ENCODE data around the gene CFAP161. TPM values are rescaled to one million over a fixed set of nuclear protein-coding genes. Genes with fewer than 3 reads are reported as not detected.

Gene CFAP161
- total and polyA plus RNA-seq, 9 donors = 0.15 to 6.0 (median 0.58) TPM; not detected in 1

GRCh38 chr15:81087066-81087465, 47.0 kb upstream of the CFAP161 start:
- TF ChIP-seq POLR2A (IDR thresholded peaks at IDR 0.05) = no peak
- no peak for TF ChIP-seq EP300 (IDR thresholded peaks at IDR 0.05)
- no peak for TF ChIP-seq CTCF (IDR thresholded peaks at IDR 0.05)
- intact Hi-C loops (cut with DNase I) = no loop called here
- DNase-seq = no peak
- no peak overlapping the region for H3K27ac ChIP-seq
- H3K27me3 ChIP-seq = no peaks in the 10 kb centered on the region
- H3K9me3 ChIP-seq = no peaks in the 10 kb centered on the region
- 21 to 46% (median 25%) methylated on average over 5 of the region's 5 CpGs for WGBS, 3 donors
- no peaks in the 10 kb centered on the region for H3K36me3 ChIP-seq
- no peaks in the 10 kb centered on the region for H3K4me1 ChIP-seq (ENCODE audit: insufficient read depth)
- no peak overlapping the region for H3K4me3 ChIP-seq

- 16 to 21% (median 18%) methylated on average over 1 of the region's 1 CpG for WGBS, 3 donors
- intact Hi-C loops (cut with DNase I) = no loop called here
- Histone ChIP-seq H3K27me3 (no peaks in the 10 kb centered on the region), H3K4me1 (ENCODE audit: insufficient read depth) (no peaks in the 10 kb centered on the region), H3K27ac (no peak overlapping the region), H3K9me3 (no peaks in the 10 kb centered on the region), H3K4me3 (no peak overlapping the region), H3K36me3 (no peaks in the 10 kb centered on the region)
- DNase-seq = no peak
- TF ChIP-seq EP300 (IDR thresholded peaks at IDR 0.05) (no peak), POLR2A (IDR thresholded peaks at IDR 0.05) (no peak), CTCF (IDR thresholded peaks at IDR 0.05) (no peak)
Observed at GRCh38 chr15:81087694-81088093, 46.4 kb upstream of the CFAP161 start.

GRCh38 chr15:81088470-81089013, 45.5 kb upstream of the CFAP161 start:
- no peaks in the 10 kb centered on the region for H3K4me1 ChIP-seq (ENCODE audit: insufficient read depth)
- H3K9me3 ChIP-seq = no peaks in the 10 kb centered on the region
- H3K27me3 ChIP-seq = no peaks in the 10 kb centered on the region
- H3K27ac ChIP-seq = no peak overlapping the region
- intact Hi-C loops (cut with DNase I) = no loop called here
- H3K4me3 ChIP-seq = no peak overlapping the region
- TF ChIP-seq POLR2A (IDR thresholded peaks at IDR 0.05) = no peak
- TF ChIP-seq CTCF (IDR thresholded peaks at IDR 0.05) = no peak
- no peak for TF ChIP-seq EP300 (IDR thresholded peaks at IDR 0.05)
- H3K36me3 ChIP-seq = no peaks in the 10 kb centered on the region
- no peak for DNase-seq
- WGBS, 3 donors = 32 to 36% (median 33%) methylated on average over 5 of the region's 5 CpGs

GRCh38 chr15:81091889-81092558, 42.0 kb upstream of the CFAP161 start:
- intact Hi-C loops (cut with DNase I) = no loop called here
- no peaks in the 10 kb centered on the region for H3K4me1 ChIP-seq (ENCODE audit: insufficient read depth)
- no peaks in the 10 kb centered on the region for H3K36me3 ChIP-seq
- DNase-seq = peak in 4 of 5 donors; percentile 20 to 29 (median 24)
- TF ChIP-seq EP300 (IDR thresholded peaks at IDR 0.05) (no peak), POLR2A (IDR thresholded peaks at IDR 0.05) (no peak), CTCF (IDR thresholded peaks at IDR 0.05) (no peak)
- H3K9me3 ChIP-seq = no peaks in the 10 kb centered on the region
- H3K4me3 ChIP-seq = no peak overlapping the region
- no peaks in the 10 kb centered on the region for H3K27me3 ChIP-seq
- no peak overlapping the region for H3K27ac ChIP-seq
- WGBS, 3 donors = 34 to 39% (median 36%) methylated on average over 13 of the region's 13 CpGs

Data from ovary (tissue), 9 donors.